IPS DF 4.7 (cell line): Measurements from ENCODE around the gene DLK1.

ENCODE experiments used
- DNase-seq: peaks from one replicate; pipeline ENCODE4 v3.0.0-alpha.2; 2013; ENCODE audit warnings: low spot score; ENCODE audit errors: extremely low read depth

Gene DLK1

DNA sequence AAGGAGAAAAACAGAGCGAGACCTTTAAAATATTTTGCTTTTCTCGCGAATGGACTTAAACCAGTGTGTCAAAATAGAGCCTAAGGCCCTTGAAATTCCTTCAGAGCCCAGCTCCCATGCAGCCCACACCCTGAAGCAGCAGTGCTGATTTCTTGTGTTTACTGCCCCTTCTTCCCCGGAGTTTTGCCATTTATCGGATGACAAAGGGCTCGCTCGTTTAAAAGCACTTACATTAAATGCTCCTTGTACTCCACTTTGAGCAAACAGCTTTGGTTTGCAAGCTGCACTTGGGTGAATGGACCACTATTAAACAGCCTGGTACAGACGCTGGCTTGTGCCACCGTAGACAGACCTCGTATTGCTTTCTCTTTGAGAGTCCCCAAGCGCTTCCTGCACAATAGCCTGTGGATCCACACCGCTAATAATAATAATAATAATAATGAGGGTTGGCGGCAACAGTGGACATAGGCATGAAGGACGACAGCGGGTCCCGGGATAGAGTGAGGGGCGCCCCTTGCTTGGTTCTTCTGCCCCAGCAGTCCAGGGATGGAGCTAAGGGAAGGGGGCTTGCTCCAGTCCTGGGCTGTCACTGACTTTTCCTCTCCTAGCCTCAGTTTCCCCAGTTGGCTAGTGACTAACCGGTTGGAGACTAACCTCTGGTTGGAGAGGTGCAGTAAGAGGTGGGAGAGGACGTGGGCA is 6.6 kb downstream of the DLK1 start:
- DNase-seq = no peak

DNA sequence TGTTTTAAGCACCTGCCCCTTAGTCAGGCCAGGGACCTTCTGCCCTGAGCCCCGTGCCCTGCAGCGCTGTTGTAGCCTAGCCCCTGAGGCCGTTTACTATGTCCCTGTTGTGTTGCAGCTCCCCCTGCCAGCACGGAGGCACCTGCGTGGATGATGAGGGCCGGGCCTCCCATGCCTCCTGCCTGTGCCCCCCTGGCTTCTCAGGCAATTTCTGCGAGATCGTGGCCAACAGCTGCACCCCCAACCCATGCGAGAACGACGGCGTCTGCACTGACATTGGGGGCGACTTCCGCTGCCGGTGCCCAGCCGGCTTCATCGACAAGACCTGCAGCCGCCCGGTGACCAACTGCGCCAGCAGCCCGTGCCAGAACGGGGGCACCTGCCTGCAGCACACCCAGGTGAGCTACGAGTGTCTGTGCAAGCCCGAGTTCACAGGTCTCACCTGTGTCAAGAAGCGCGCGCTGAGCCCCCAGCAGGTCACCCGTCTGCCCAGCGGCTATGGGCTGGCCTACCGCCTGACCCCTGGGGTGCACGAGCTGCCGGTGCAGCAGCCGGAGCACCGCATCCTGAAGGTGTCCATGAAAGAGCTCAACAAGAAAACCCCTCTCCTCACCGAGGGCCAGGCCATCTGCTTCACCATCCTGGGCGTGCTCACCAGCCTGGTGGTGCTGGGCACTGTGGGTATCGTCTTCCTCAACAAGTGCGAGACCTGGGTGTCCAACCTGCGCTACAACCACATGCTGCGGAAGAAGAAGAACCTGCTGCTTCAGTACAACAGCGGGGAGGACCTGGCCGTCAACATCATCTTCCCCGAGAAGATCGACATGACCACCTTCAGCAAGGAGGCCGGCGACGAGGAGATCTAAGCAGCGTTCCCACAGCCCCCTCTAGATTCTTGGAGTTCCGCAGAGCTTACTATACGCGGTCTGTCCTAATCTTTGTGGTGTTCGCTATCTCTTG is 7.6 kb downstream of the DLK1 start:
- no peak for DNase-seq

DNA sequence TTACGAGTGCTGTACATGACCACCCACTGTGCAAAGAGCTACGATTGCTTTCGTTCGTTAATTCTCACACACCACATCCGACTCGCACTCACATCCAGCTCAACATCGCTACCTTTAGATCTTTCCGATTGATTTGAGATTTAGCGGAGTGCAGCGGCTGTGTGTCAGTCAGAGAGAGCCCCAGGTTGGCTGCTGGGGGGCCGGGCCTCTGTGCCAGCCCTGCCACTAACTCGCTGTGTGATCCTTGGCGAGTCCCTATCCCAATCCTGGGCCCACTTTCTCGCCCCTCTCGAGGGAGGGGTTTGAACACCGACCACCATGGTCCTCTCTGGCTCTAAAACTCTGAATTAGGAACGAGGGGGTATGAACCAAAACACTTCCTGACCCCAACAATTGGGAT is 8.6 kb downstream of the DLK1 start:
- no peak for DNase-seq

DNA sequence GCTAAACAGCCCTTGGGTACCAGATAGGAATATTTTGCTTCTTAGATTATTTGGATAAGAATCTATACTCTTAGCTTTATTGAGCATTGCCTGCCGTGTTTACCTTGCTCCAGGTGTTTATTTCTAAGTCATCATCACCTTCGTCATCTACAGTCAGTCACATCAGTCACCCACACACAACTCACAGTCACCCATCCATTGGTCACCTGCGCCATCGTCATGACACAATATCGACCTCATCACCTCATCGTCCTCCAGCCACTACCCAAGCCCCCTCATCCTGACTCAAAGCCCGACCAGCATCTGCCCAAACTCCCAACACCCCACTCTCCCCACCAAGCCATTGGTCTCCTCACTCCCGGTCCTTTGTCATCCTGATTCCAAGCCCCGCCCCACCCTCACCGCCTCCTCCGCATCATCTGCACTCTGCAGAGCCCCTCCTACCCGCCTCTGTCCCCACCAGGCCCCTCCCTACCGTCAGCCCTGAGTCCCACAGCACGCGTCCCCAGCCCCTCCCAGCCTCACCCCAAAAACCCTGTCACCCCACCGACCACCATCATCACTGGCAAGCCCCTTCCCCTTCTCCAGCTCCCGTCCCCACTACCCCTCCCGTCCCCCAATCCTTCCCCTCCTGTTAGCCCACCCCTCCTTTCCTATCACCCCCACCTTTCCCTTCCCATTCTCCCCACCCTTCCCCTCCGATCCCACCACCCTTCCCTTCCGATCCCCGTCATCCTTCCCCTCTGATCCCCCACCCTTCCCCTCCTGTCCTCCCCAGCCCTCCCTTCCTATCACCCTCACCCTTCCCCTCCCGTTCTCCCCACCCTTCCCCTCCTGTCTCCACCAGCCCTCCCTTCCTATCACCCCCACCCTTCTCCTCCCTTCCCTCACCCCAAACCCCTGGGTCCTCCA is 9.8 kb downstream of the DLK1 start:
- no peak for DNase-seq

DNA sequence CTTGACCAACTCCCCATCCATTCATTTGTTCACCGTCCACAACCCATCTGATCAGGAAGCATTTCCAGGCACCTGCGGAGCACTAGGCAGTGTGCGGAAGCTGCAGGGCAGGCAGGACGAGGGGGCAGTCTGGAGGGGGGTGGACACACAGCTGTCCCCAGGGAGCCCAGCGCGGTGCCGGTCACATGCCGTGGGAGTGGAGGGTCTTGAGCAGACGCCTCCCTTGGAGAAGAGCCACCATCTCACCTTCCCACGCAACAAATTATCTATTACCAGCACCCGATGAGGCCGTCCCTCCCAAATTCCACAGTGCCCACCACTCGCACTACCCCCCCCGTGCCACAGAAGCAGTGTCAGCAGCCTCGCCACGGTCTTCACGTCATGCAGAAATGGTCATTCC is 10.8 kb downstream of the DLK1 start:
- no peak for DNase-seq

DNA sequence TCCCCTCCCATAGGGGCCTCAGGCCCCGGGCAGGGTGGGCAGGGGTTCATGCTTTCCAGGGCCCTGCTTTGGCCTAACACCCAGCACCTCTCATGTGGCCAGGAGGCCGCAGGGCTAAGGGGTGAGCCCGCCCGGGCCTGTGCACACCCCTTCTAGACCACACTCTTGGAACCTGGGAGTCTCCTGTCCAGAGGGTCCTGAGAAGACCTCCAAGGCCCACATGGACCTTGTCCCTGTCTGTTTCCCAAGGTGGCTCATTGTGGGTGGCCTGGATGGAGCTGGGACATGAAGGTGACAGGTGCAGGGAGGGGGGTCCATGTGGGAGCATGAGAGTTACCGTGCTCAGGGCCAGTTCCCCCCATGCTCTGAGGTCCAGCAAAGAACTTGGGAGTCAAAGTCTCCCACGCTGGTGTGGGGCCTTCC is 11.6 kb downstream of the DLK1 start:
- no peak for DNase-seq

DNA sequence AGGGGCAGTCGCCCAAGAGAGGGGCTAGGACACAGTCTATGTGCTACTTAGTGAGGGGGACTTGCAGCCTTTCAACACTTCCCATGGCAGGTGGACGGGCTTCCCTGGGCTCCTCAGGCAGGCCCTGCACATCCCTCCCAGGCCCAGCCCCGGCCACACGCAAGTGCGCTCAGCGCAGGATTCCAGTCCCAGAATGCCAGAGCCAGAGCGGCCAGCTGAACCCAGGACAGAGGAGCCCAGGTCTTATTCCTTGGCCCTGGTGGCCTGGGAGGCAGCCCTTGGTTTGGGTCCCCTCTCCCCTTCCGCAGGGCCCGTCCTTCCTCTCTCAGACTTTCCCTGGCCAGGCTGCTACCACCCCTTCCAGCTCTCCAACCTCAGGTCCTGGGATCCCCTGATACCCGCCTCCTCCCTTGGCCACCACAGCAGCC is 12.0 kb downstream of the DLK1 start:
- DNase-seq = no peak

DNA sequence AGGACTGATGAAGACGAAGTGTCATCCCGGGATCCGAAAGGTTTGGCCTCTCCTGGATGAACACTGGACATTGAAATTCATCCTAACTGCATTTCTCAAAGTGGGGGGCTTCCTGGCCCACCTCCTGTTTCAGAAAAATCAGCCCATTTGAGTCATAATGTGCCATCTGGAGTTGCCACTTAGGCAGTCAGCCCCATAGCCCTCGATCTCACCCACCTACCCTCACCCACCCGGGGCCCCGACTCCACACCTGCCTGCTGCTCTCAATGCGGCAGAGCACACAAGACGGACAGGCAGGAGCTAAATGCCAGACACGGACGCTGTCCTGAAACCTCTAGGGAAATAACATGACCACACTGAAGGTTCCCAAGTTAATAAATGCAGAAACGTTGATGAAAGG is 12.6 kb downstream of the DLK1 start:
- DNase-seq = no peak

DNA sequence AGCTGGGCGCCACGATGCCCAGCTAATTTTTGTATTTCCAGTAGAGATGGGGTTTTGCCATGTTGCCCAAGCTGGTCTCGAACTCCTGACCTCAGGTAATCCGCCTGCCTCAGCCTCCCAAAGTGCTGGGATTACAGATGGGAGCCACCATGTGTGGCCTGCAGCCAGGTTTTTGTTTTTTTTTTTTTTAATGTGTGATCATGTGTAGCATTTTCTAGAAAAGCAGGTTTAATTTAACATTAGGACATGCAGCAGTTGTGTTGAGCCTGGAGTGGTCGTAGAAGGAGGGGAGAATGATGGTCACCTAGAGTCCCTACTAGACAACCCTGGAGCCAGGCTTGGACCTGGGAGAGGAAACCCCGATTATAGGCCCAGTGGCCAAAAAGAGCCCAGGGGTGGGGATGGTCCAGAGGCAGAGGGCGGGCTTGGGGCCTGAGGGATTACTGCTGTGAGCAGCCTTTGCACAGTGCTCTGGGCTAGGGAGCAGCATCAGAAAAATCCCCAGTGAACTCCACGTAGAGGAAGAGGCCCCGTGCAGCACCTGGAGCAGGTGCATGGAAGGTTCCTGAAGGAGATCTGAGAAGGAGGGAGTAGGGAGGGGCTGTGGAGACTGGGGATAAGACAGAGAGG is 13.6 kb downstream of the DLK1 start:
- no peak for DNase-seq

DNA sequence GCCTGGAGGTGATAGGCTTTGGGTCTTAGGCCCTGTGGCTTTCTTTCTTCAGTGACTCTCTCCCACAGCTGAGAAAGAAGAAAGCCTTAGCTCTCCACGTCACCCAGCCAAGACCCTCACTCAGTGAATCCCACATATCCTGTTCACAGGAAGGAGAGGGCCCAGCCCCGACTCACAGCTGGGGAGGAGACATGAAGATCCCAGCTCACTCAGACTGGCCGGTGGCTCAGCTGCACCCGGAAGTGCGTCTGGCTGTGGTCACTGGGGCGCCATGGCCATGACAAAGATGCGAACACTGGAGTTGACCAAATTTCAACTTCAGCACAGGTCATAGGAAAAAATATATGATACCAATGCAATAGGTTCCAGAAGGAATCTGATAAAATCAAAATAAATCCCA is 14.2 kb downstream of the DLK1 start:
- no peak for DNase-seq

DNA sequence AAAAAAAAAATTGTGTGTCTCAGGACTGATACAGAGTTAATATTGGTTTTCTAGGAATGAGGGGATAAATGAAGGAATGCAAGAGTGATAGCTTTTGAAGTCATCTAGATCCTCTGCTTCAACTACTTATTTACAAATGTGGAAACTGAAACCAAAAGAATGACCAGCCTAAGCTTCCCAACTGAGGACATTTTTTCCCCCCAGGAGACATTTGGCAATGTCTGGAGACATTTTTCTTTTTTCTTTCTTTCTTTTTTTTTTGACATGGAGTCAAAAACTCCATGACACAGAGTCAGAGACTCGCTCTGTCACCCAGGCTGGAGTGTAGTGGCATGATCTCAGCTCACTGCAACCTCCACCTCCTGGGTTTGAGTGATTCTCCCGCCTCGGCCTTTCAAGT is 15.3 kb downstream of the DLK1 start:
- DNase-seq = no peak

DNA sequence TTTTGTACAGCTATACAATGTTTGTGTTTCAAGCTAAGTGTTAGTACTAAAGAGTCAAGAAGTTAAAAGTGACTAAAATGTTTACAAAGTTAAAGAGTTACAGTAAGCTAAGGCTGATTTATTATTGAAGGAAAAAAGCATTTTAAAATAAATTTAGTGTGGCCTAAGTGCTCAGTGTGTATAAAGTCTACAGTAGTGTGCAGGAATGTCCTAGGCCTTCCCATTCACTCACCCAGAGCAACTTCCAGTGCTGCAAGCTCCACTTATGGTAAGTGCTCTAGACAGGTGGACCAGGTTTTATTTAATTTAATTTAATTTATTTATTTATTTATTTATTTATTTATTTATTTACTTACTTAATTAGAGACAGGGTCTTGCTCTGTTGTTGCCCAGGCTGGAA is 19.6 kb downstream of the DLK1 start:
- DNase-seq = no peak

DNA sequence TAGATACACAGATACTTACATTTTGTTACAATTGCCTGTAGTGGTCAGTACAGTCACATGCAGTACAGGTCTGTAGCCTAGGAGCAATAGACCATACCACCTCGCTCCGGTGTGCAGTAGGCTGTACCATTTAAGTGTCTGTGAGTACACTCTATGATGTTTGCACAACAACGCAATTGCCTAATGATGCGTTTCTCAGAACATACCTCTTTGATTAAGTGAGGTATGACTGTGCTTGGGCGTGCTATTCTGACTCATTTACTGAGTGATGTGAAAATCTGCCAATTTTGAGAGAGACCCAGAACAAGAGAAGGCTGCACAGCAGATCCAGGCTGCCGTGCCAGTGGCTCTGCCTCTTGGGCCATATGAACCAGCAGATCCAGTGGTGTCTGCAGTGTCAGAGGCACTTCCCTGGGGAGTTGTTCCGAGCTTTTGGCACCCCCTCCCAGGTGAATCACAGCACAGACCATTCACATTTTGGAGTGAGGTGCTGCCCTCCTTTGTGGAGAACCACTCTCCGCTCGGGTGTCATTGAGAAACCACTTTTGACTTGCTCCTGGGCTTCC is 20.4 kb downstream of the DLK1 start:
- no peak for DNase-seq

DNA sequence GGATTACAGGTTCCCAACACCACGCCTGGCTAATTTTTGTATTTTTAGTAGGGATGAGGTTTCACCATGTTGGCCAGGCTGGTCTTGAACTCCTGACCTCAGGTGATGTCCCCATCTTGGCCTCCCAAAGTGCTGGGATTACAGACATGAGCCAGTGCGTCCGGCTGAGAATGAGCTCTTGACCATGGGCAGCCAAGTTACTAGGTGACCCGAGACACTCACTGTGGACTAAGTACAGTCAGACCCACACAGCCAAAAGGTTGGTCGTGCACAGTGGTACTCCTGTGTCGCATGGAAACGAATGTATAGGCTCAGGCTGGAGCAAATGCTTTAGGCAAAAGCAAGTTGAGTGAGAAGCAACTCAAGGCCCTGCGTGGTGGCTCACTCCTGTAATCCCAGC is 21.0 kb downstream of the DLK1 start:
- no peak for DNase-seq

DNA sequence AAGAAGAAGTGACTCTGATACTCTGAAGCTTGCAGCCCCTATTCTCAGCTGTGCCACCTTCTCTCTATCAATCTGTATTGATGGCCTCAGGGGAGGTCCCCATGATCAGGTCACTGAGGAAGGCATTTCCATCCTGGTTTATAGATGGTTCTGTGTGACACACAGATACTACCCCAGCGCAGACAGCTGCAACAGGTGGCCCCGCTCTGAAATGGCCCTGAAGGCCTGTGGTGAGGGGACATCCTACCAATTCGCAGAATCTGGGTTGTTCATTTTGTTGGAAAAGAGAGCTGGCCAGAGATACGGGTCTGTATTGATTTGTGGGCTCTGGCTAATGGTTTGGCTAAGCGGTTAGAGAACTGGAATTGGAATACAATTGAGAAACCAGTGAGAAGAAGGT is 21.7 kb downstream of the DLK1 start:
- no peak for DNase-seq

DNA sequence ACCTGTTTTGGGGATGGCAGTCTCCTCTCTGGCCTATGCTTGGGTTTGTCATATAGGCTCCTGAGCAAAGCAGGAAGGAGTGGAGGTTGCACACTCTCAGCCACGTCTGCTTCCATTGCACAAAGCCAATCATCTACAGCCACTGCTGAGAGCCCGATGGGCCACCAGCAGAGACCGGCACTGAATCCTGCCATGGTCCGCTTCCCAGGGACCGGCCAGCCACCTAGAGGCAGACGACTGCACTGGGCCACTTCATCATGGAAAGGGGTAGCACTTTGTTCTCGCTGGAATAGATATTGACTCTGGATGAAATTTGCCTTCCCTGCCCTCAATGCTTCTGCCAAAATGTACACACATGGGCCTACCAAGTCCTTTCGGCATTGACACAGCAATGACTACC is 22.3 kb downstream of the DLK1 start:
- DNase-seq = no peak

DNA sequence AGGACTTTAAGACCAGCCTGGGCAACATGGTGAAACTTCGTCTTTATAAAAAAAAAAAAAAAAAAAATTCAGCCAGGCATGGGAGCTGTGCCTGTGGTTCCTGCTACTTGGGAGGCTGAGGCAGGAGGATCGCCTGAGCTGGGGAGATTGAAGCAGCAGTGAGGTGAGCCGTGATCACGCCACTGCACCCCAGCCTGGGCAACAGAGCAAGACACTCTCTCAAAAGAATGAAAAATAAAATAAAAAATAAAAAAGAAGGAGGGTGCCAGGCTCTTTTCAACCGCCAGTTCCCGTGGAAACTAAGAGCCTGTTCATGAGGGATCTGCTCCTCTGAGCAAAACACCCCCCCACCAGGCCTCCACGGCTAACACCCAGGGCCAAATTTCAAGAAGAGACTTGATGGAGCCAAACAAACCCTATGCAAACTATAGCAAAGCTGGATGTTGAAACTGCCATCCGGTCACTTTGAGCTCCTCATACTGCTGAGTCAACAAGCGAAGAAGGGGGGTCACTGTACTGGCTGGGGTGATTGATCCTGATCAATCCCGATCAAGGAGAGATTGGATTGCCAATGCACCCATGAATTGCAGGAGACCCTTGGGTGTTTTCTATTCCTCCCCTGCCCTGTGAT is 23.4 kb downstream of the DLK1 start:
- no peak for DNase-seq

DNA sequence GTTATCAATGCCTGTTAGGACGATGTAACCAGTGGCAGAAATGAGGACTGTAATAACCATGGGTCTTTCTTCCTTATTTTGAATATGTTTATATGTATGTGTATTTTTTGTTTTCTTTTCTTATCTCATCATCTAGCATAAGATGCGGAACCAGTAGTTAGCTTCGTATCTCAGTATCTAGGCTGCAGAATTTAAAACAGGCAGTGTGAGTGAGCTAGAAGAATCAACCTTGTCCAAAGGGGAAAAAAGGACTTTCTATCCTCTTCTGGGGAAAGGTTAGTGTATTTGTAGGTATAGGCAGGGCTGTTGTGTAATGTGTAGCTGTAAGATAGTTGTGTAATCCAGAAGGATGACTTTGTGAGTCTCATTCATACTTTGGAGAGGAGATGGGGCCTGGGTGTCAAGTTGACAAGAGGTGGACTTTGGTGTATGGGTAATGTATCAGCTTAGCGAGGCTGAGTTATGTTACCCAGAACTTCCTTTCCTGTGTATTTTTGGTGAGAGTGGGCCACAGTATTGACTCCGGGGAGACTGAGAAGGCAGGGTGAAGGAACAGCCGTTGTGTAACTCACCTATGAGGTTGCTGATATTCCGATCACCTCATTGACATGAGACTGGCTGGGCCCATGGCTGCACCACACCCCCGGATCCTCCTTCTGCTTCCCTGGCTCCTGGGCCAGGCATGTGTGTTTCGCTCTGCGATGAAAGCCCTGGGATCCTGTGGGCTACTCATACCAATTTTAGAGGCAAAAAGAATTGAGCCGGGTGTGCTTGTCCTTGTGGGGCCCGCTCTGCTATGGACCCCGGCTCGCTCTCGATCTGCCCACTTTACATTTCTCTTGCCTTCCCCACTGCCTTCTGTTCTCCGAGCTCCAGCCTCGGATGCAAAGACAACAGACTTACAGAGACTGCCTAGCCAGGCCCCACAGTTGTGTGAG is 24.3 kb downstream of the DLK1 start:
- no peak for DNase-seq

DNA sequence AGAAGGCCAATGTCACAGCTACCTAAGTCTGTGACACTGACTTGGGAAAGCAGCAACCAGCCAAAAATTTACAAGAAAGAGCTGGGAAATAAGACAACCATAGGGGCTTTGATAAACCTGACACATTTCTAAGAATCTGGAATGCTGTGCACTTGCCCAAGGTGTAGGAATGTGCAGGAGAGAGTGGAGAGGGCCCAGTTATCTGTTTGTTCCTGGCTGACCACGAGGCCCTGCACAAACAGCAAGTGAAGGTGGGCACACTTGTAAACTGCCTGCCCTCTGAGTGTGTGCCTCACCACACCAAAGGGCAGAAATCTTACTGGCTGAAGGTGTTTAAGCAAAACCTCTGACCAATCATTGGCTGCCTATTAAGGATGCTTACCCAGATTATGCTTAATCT is 27.3 kb downstream of the DLK1 start:
- DNase-seq = no peak
